IMR-90 (cell line): ENCODE data around the gene MAP6. TPM values are rescaled to one million over a fixed set of nuclear protein-coding genes. Genes with fewer than 3 reads are reported as not detected.

Source experiments
- ATAC-seq: fragments of 200-7000 bp; cut with Tn5 transposase; 2 replicates; pipeline ENCODE4 v1.9.1; 2020; ENCODE audit warnings: low read depth, mild to moderate bottlenecking, moderate library complexity
- BruUV-seq: library from RNA; stranded (reverse); fragments of 400-500 nt; replicated peaks from 2 replicates; lab custom pipeline; 2021; lab: Mats Ljungman, UMichigan
- CTCF ChIA-PET: fragments of 300-600 bp; formaldehyde crosslinking; extraction: SDS; loops from one replicate; lab custom pipeline; 2021; ENCODE audit warnings: antibody characterized with exemption; lab: Yijun Ruan, JAX
- POLR2A ChIA-PET: fragments of 300-600 bp; sonication (Branson Sonifier 250); formaldehyde crosslinking; loops from one replicate; lab custom pipeline; 2022; ENCODE audit warnings: antibody characterized with exemption; ENCODE audit not compliant: unreplicated experiment; lab: Charles Lee
- DNase-seq: peaks from one replicate; pipeline ENCODE4 v3.0.0; 2013
- H2AFZ ChIP-seq: replicated peaks from 2 replicates; pipeline ENCODE3; 2013; ENCODE audit warnings: low read length, mild to moderate bottlenecking; ENCODE audit not compliant: poor library complexity
- H2AK5ac ChIP-seq: 2 replicates; pipeline ENCODE4 v1.6.1; 2013; ENCODE audit warnings: low read depth, low read length, inconsistent platforms
- H2AK9ac ChIP-seq: replicated peaks from 2 replicates; pipeline ENCODE3; 2013; ENCODE audit warnings: mild to moderate bottlenecking, low read depth, low read length, moderate library complexity; ENCODE audit not compliant: poor library complexity
- H2BK120ac ChIP-seq: 2 replicates; pipeline ENCODE4 v1.6.1; 2013; ENCODE audit warnings: low read depth, low read length, inconsistent platforms
- H2BK15ac ChIP-seq: 3 replicates; pipeline ENCODE4 v1.6.1; 2013; ENCODE audit warnings: low read depth, low read length, inconsistent platforms
- H2BK20ac ChIP-seq: 2 replicates; pipeline ENCODE4 v1.6.1; 2013; ENCODE audit warnings: low read depth, mild to moderate bottlenecking, inconsistent platforms, low read length, moderate library complexity
- H2BK5ac ChIP-seq: 2 replicates; pipeline ENCODE4 v1.6.1; 2013; ENCODE audit warnings: mild to moderate bottlenecking, low read depth, low read length, inconsistent platforms; ENCODE audit not compliant: poor library complexity, severe bottlenecking
- H3K14ac ChIP-seq: replicated peaks from 2 replicates; pipeline ENCODE4 v1.6.1; 2013; ENCODE audit warnings: low read depth, low read length, inconsistent platforms
- H3K18ac ChIP-seq: 2 replicates; pipeline ENCODE4 v1.6.1; 2013; ENCODE audit warnings: low read depth, low read length, control low read depth
- H3K23ac ChIP-seq: 2 replicates; pipeline ENCODE4 v1.6.1; 2013; ENCODE audit warnings: low read depth, low read length, inconsistent platforms
- H3K27ac ChIP-seq: 2 replicates; pipeline ENCODE4 v1.5.1; 2013; ENCODE audit warnings: mild to moderate bottlenecking, control low read depth, low read length; ENCODE audit not compliant: insufficient read depth
- H3K27me3 ChIP-seq: 2 replicates; pipeline ENCODE4 v1.6.1; 2013; ENCODE audit warnings: low read length; ENCODE audit not compliant: control insufficient read depth, insufficient read depth
- H3K36me3 ChIP-seq: 2 replicates; pipeline ENCODE4 v1.6.1; 2013; ENCODE audit warnings: low read length, mixed read lengths; ENCODE audit not compliant: control insufficient read depth, insufficient read depth
- H3K4ac ChIP-seq: 2 replicates; pipeline ENCODE4 v1.6.1; 2013; ENCODE audit warnings: low read depth, low read length, inconsistent platforms
- H3K4me1 ChIP-seq: 2 replicates; pipeline ENCODE4 v1.6.1; 2013; ENCODE audit warnings: low read length, mixed read lengths; ENCODE audit not compliant: control insufficient read depth, insufficient read depth
- H3K4me2 ChIP-seq: 2 replicates; pipeline ENCODE4 v1.6.1; 2013; ENCODE audit warnings: low read depth, mild to moderate bottlenecking, control low read depth, low read length, moderate library complexity
- H3K4me3 ChIP-seq: 2 replicates; pipeline ENCODE4 v1.5.1; 2013; ENCODE audit warnings: low read depth, mild to moderate bottlenecking, control low read depth, low read length, moderate library complexity; ENCODE audit not compliant: insufficient read depth
- H3K56ac ChIP-seq: 2 replicates; pipeline ENCODE4 v1.6.1; 2013; ENCODE audit warnings: low read length, inconsistent platforms; ENCODE audit not compliant: insufficient read depth; ENCODE audit errors: extremely low read depth
- H3K79me1 ChIP-seq, 2 experiments: 2 replicates each; pipeline ENCODE4 v1.6.1; 2013; ENCODE audit warnings: low read length in 2 of 2, inconsistent platforms in 1 of 2, low read depth in 1 of 2
- H3K9ac ChIP-seq: 2 replicates; pipeline ENCODE4 v1.6.1; 2013; ENCODE audit warnings: low read depth, low read length, control low read depth
- H3K9me1 ChIP-seq: 2 replicates; pipeline ENCODE4 v1.6.1; 2013; ENCODE audit warnings: low read length, inconsistent platforms; ENCODE audit not compliant: insufficient read depth
- H3K9me3 ChIP-seq: 2 replicates; pipeline ENCODE4 v1.6.1; 2013; ENCODE audit warnings: low read length; ENCODE audit not compliant: control insufficient read depth, insufficient read depth
- H4K20me1 ChIP-seq: 2 replicates; pipeline ENCODE4 v1.6.1; 2013; ENCODE audit warnings: low read length, inconsistent platforms; ENCODE audit not compliant: insufficient read depth
- H4K5ac ChIP-seq: 2 replicates; pipeline ENCODE4 v1.6.1; 2013; ENCODE audit warnings: mild to moderate bottlenecking, low read depth, low read length, control low read depth
- H4K8ac ChIP-seq, 2 experiments: 2 replicates each; pipeline ENCODE4 v1.6.1; 2013; ENCODE audit warnings: low read depth in 2 of 2, low read length in 2 of 2, control low read depth in 1 of 2, inconsistent platforms in 1 of 2
- H4K91ac ChIP-seq: 2 replicates; pipeline ENCODE4 v1.6.1; 2013; ENCODE audit warnings: low read depth, low read length, inconsistent platforms; ENCODE audit not compliant: insufficient read depth
- CHD1 ChIP-seq: IDR thresholded peaks from 2 replicates; pipeline ENCODE4 v1.6.1; 2012; ENCODE audit warnings: low read depth, low read length, improper control_type of control experiment
- MAFK ChIP-seq: IDR thresholded peaks from 2 replicates; pipeline ENCODE4 v1.6.1; 2012; ENCODE audit warnings: low read depth, low read length, improper control_type of control experiment
- MAZ ChIP-seq: IDR thresholded peaks from 2 replicates; pipeline ENCODE4 v1.6.1; 2012; ENCODE audit warnings: low read depth, mild to moderate bottlenecking, low read length, improper control_type of control experiment, moderate library complexity, borderline replicate concordance
- NFE2L2 ChIP-seq: fragments of 150-350 bp; IDR thresholded peaks from 2 replicates; pipeline ENCODE4 v1.6.1; 2016; ENCODE audit warnings: low read depth, mild to moderate bottlenecking, low read length
- RAD21 ChIP-seq: IDR thresholded peaks from 2 replicates; pipeline ENCODE4 v1.6.1; 2012; ENCODE audit warnings: low read length, improper control_type of control experiment
- SMC3 ChIP-seq: fragments of 150-350 bp; IDR thresholded peaks from 2 replicates; pipeline ENCODE4 v1.6.1; 2016; ENCODE audit warnings: low read depth, mild to moderate bottlenecking, antibody characterized with exemption, low read length, moderate library complexity
- WGBS, 2 experiments: methylation state at CpG; one replicate each; pipeline versions ENCODE4 v1.1.5 to v1.1.7; 2013; ENCODE audit warnings: missing lambda C conversion rate in 2 of 2; ENCODE audit not compliant: insufficient read length in 1 of 2; ENCODE audit errors: extremely low coverage in 2 of 2; 5-methylcytosine and 5-hydroxymethylcytosine counted together
- dilution Hi-C: fragments of 300-500 bp; cut with HindIII; formaldehyde crosslinking; loops from one replicate; pipeline ENCODE4 v1.14.3; 2018; ENCODE audit warnings: low sequenced_read_pairs; ENCODE audit not compliant: unreplicated experiment
- in situ Hi-C: fragments of 300-500 bp; cut with MboI; formaldehyde crosslinking; loops from 3 replicates; pipeline ENCODE4 v1.14.3; 2019; ENCODE audit warnings: low sequenced_read_pairs, inconsistent platforms, mixed read lengths
- intact Hi-C: fragments of 100-400 bp; cut with micrococcal nuclease; formaldehyde crosslinking; loops from 2 replicates; pipeline ENCODE4 v1.10.0; 2022
- polyA plus RNA-seq, 3 experiments: library from polyadenylated mRNA; depleted of rRNA; stranded (reverse); fragments of >200 nt; gene quantifications; 2 replicates each; pipeline ENCODE4 v1.2.3, GENCODE V29; 2012; ENCODE audit warnings: low replicate concordance in 1 of 3
- total RNA-seq: library from RNA; depleted of rRNA; stranded (reverse); fragments of >200 nt; gene quantifications from 2 replicates; pipeline ENCODE4 v1.2.3, GENCODE V29; 2012
- TF ChIP-seq, protein P1 (sequence below): conservative IDR thresholded peaks from 2 replicates; pipeline ENCODE4 v1.5.1; 2012; ENCODE audit warnings: mild to moderate bottlenecking, low read depth, low read length, improper control_type of control experiment
- TF ChIP-seq, protein P2 (sequence below): fragments of 150-350 bp; IDR thresholded peaks from 2 replicates; pipeline ENCODE4 v1.6.1; 2016; ENCODE audit warnings: low read depth, mild to moderate bottlenecking, low read length, moderate library complexity, borderline replicate concordance

Gene MAP6
- total and polyA plus RNA-seq, 2 of the 4 experiments (the other 2 are of a cell fraction): 3.0 to 3.4 TPM

DNA sequence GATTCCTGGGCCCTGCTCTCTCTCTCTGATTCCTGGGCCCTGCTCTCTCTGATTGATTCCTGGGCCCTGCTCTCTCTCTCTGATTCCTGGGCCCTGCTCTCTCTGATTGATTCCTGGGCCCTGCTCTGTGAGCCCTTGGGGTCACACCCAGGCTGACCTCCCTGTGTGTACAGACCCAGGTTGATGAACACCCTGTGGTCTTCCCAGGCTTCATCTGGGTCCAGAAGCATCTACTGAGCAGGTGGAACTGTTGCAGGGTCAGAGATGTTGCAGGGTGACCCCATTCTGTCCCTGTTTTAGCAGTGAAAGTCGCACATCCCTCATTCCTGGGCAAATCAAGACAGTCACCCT lies 126.8 kb downstream of the MAP6 start:
- no peak overlapping the region for H2AK5ac ChIP-seq
- no peak overlapping the region for H4K91ac ChIP-seq
- no peak overlapping the region for H3K9ac ChIP-seq
- intact Hi-C loops: no loop called here
- H3K27ac ChIP-seq: no peak overlapping the region
- no peaks in the 10 kb centered on the region for H3K79me1 ChIP-seq
- no peak overlapping the region for H3K4ac ChIP-seq
- no peaks in the 10 kb centered on the region for H3K9me1 ChIP-seq
- H3K9me3 ChIP-seq: no peaks in the 10 kb centered on the region
- H3K18ac ChIP-seq: no peak overlapping the region
- no peaks in the 10 kb centered on the region for H4K20me1 ChIP-seq
- no peak overlapping the region for H3K4me3 ChIP-seq
- no peak overlapping the region for H2AFZ ChIP-seq
- 67% methylated on average over 1 of the region's 1 CpG; no CpG with 5 or more reads in 1 of the 2 experiments for WGBS, 2 experiments
- H2BK120ac ChIP-seq: no peak overlapping the region
- ChIA-PET POLR2A (no interaction called here), CTCF (no interaction called here)
- BruUV-seq: no TSS peak
- H4K8ac ChIP-seq: no peak overlapping the region
- H3K4me2 ChIP-seq: no peak overlapping the region
- no peak overlapping the region for H3K23ac ChIP-seq
- dilution Hi-C loops: no loop called here
- H2BK5ac ChIP-seq: no peak overlapping the region
- H3K56ac ChIP-seq: no peak overlapping the region
- no peak overlapping the region for H3K14ac ChIP-seq
- TF ChIP-seq SMC3 (no peak), MAFK (no peak), MAZ (no peak), CHD1 (no peak), NFE2L2 (no peak), RAD21 (no peak)
- TF ChIP-seq, protein P1, sequence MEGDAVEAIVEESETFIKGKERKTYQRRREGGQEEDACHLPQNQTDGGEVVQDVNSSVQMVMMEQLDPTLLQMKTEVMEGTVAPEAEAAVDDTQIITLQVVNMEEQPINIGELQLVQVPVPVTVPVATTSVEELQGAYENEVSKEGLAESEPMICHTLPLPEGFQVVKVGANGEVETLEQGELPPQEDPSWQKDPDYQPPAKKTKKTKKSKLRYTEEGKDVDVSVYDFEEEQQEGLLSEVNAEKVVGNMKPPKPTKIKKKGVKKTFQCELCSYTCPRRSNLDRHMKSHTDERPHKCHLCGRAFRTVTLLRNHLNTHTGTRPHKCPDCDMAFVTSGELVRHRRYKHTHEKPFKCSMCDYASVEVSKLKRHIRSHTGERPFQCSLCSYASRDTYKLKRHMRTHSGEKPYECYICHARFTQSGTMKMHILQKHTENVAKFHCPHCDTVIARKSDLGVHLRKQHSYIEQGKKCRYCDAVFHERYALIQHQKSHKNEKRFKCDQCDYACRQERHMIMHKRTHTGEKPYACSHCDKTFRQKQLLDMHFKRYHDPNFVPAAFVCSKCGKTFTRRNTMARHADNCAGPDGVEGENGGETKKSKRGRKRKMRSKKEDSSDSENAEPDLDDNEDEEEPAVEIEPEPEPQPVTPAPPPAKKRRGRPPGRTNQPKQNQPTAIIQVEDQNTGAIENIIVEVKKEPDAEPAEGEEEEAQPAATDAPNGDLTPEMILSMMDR: no peak
- TF ChIP-seq, protein P2, sequence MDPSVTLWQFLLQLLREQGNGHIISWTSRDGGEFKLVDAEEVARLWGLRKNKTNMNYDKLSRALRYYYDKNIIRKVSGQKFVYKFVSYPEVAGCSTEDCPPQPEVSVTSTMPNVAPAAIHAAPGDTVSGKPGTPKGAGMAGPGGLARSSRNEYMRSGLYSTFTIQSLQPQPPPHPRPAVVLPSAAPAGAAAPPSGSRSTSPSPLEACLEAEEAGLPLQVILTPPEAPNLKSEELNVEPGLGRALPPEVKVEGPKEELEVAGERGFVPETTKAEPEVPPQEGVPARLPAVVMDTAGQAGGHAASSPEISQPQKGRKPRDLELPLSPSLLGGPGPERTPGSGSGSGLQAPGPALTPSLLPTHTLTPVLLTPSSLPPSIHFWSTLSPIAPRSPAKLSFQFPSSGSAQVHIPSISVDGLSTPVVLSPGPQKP: no peak
- in situ Hi-C loops: loop anchor here (25.0 kb wide), 1 partner anchor 255 kb away; no protein-coding TSS in a partner anchor
- H3K4me1 ChIP-seq: peaks cover 6% of the 10 kb centered on the region; the same call in 1 of the 2 replicates
- peaks cover 8% of the 10 kb centered on the region for H3K27me3 ChIP-seq
- no peaks in the 10 kb centered on the region for H3K36me3 ChIP-seq
- no peak overlapping the region for H4K5ac ChIP-seq
- no peak overlapping the region for H2BK15ac ChIP-seq
- no peak for ATAC-seq
- H2BK20ac ChIP-seq: no peak overlapping the region
- no peak overlapping the region for H2AK9ac ChIP-seq
- DNase-seq: no peak
